Gastrocnemius medialis (tissue), 4 donors: ENCODE measurements around the gene TLX2.

Source experiments
- POLR2A ChIP-seq, 2 donors: fragments of 450-650 bp; IDR thresholded peaks; one replicate each; pipeline ENCODE4 v1.6.1; 2017; ENCODE audit warnings: antibody characterized with exemption in 2 of 2, mild to moderate bottlenecking in 2 of 2, moderate library complexity in 2 of 2
- TF ChIP-seq, protein P1 (sequence below), 5 experiments: fragments of 450-650 bp in 3 of 5; fragments of 200-600 bp in 2 of 5; sonication (generic) in 2 of 5; IDR thresholded peaks in 4 of 5; conservative IDR thresholded peaks in 1 of 5; 1 replicate in 4 of 5; 2 replicates in 1 of 5; pipeline ENCODE4 v1.5.1; 2016 to 2019; ENCODE audit warnings: antibody characterized with exemption in 5 of 5, mild to moderate bottlenecking in 3 of 5, moderate library complexity in 3 of 5

DNA sequence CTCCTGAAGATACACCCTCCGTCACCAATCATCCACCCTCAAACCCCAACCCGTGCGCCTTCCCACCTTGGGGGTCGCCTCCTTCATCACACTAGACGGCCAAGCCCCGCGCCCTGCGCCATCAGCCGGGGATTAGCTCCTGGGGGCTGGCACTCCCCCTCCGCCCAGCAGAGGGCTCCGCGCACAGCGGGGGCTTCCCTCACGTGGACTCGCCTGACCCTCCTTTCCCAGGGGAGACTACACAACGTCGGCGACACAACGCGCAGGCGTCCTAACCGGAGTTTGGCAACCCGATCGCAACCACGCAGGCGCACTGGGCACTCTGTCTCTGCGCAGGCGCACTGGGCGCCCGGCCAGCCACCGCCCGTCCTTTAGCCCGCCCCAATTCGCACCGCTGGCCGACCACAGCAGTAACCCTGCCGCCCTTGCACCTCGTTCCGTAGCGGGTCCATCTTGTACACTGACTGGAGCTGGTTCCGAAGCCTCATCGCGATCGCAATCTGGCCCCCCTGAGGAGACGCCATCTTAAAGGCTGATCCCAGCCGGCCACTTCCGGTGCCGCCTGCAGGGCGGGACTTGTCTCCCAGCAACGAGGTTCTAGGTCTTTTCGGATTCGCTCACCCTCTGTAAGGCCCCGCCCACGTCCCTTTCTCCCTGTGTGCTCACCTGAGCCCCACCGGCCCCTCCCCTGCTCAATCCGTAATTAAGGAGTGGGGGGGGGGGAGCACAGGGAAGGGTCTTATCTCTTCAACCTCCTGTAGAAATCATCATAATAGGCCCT is 6.9 kb upstream of the TLX2 start, which contains the start of gene PCGF1:
- TF ChIP-seq POLR2A (IDR thresholded peaks at IDR 0.05): no peak
- TF ChIP-seq, protein P1, sequence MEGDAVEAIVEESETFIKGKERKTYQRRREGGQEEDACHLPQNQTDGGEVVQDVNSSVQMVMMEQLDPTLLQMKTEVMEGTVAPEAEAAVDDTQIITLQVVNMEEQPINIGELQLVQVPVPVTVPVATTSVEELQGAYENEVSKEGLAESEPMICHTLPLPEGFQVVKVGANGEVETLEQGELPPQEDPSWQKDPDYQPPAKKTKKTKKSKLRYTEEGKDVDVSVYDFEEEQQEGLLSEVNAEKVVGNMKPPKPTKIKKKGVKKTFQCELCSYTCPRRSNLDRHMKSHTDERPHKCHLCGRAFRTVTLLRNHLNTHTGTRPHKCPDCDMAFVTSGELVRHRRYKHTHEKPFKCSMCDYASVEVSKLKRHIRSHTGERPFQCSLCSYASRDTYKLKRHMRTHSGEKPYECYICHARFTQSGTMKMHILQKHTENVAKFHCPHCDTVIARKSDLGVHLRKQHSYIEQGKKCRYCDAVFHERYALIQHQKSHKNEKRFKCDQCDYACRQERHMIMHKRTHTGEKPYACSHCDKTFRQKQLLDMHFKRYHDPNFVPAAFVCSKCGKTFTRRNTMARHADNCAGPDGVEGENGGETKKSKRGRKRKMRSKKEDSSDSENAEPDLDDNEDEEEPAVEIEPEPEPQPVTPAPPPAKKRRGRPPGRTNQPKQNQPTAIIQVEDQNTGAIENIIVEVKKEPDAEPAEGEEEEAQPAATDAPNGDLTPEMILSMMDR (IDR thresholded peaks at IDR 0.05 in 4 of 5, conservative IDR thresholded peaks at IDR 0.05 in 1 of 5): peak in 4 of 5 experiments; percentile 18 to 29 (median 24)
